Skeletal muscle tissue (tissue), 4 donors: ENCODE measurements around the gene CATSPERE. TPM values are rescaled to one million over a fixed set of nuclear protein-coding genes. Genes with fewer than 3 reads are reported as not detected.
A peak's percentile ranks its signal among the peaks of the same experiment; 100 is the strongest.

ENCODE experiments used
- H3K27ac ChIP-seq: one replicate; pipeline ENCODE4 v1.7.0; 2013; ENCODE audit warnings: mild to moderate bottlenecking, low read depth, low read length, inconsistent platforms
- H3K27me3 ChIP-seq, 3 donors: one replicate each; pipeline ENCODE4 v1.7.0; 2013; ENCODE audit warnings: low read length in 3 of 3; ENCODE audit not compliant: control insufficient read depth in 3 of 3, insufficient read depth in 3 of 3
- H3K36me3 ChIP-seq, 3 donors: one replicate each; pipeline ENCODE4 v1.7.0; 2013; ENCODE audit warnings: low read length in 3 of 3; ENCODE audit not compliant: control insufficient read depth in 3 of 3, insufficient read depth in 3 of 3
- H3K4me1 ChIP-seq, 3 donors: one replicate each; pipeline ENCODE4 v1.7.0; 2013; ENCODE audit warnings: low read length in 3 of 3, mild to moderate bottlenecking in 3 of 3; ENCODE audit not compliant: control insufficient read depth in 3 of 3, insufficient read depth in 3 of 3
- H3K4me3 ChIP-seq, 3 donors: one replicate each; pipeline ENCODE4 v1.7.0; 2013; ENCODE audit warnings: low read length in 3 of 3
- H3K9ac ChIP-seq, 3 donors: one replicate each; pipeline ENCODE4 v1.7.0; 2013; ENCODE audit warnings: low read length in 3 of 3, mild to moderate bottlenecking in 3 of 3, moderate library complexity in 2 of 3, low read depth in 1 of 3
- H3K9me3 ChIP-seq, 3 donors: one replicate each; pipeline ENCODE4 v1.7.0; 2013; ENCODE audit warnings: low read length in 3 of 3; ENCODE audit not compliant: control insufficient read depth in 3 of 3
- total RNA-seq: library from RNA; depleted of rRNA; stranded (reverse); fragments of >200 nt; gene quantifications from one replicate; pipeline ENCODE4 v1.2.3, GENCODE V29; 2014
- donor health status: Osteomylitis.

CATSPERE gene
- total RNA-seq, 1 donor from 2014 or later: 3.1 TPM

- H3K4me3 ChIP-seq: no peak overlapping the region
- H3K36me3 ChIP-seq: no peaks in the 10 kb centered on the region
- no peak overlapping the region for H3K9ac ChIP-seq
- H3K4me1 ChIP-seq: no peaks in the 10 kb centered on the region
- H3K27ac ChIP-seq: no peak overlapping the region
- H3K9me3 ChIP-seq: no peaks in the 10 kb centered on the region
- H3K27me3 ChIP-seq: no peaks in the 10 kb centered on the region
Observed at GRCh38 chr1:244642988-244643387, 181.9 kb downstream of the CATSPERE start.

GRCh38 chr1:244645414-244645813 is 184.3 kb downstream of the CATSPERE start:
- no peaks in the 10 kb centered on the region for H3K27me3 ChIP-seq
- H3K4me3 ChIP-seq: no peak overlapping the region
- H3K9me3 ChIP-seq: no peaks in the 10 kb centered on the region
- no peaks in the 10 kb centered on the region for H3K36me3 ChIP-seq
- no peaks in the 10 kb centered on the region for H3K4me1 ChIP-seq
- H3K27ac ChIP-seq: no peak overlapping the region
- H3K9ac ChIP-seq: no peak overlapping the region

DNA sequence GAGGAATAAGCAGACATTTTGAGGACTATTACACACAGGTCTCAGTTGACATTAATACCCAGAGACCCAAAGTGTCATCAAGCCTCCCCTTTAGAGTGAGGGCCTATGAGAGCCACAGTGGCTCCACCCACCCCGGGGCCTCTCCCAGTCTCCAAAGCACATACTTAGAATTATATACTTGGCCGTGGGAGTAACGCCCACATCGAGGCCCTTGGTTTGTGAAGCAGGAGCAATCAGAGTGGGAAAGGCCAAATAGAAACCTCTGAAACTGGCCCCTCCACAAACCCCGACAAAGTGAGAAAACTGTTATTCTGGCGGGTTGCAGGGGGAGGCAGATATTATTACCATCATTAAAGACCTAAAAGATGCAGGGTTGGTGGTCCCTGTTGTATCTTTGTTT is 184.8 kb downstream of the CATSPERE start:
- H3K4me1 ChIP-seq: no peaks in the 10 kb centered on the region

DNA sequence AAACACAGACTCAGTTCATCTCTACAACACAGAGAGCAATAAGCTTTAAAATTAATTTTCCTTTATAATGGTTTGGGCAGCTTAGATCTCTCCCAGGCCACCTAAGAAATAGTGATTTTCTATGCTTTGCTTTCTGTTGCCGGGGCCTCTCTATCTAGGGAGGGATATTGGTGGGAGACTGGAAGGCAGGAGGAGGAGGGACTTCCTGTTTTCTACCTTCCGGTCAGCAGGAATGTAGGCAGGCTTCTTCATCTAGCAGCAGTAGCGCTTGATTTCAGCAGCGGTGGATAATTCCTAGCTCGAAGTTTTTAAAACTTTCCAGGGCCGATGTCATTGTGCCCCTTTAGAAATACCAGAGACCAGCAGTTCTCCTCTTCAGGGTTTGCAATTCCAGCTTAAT is 186.7 kb downstream of the CATSPERE start:
- Histone ChIP-seq H3K36me3 (no peaks in the 10 kb centered on the region), H3K4me1 (peaks cover 3 to 7% (median 7%) of the 10 kb centered on the region in 3 donors), H3K27ac (no peak overlapping the region), H3K4me3 (no peak overlapping the region), H3K27me3 (no peaks in the 10 kb centered on the region), H3K9me3 (no peaks in the 10 kb centered on the region), H3K9ac (no peak overlapping the region)

More for the DNA sequence above, 184.8 kb downstream of the CATSPERE start:
- H3K27ac ChIP-seq: no peak overlapping the region
- no peaks in the 10 kb centered on the region for H3K9me3 ChIP-seq
- H3K4me3 ChIP-seq: no peak overlapping the region
- H3K36me3 ChIP-seq: no peaks in the 10 kb centered on the region
- no peaks in the 10 kb centered on the region for H3K27me3 ChIP-seq
- no peak overlapping the region for H3K9ac ChIP-seq

GRCh38 chr1:244651956-244652622 is 191.0 kb downstream of the CATSPERE start:
- Histone ChIP-seq H3K9me3 (no peaks in the 10 kb centered on the region), H3K27me3 (no peaks in the 10 kb centered on the region), H3K4me1 (peaks cover 10 to 29% (median 25%) of the 10 kb centered on the region in 3 donors), H3K4me3 (peak overlapping the region; percentile 82 to 89 (median 84)), H3K27ac (peak overlapping the region; percentile 56), H3K36me3 (no peaks in the 10 kb centered on the region), H3K9ac (peak overlapping the region; percentile 59 to 81 (median 63))

DNA sequence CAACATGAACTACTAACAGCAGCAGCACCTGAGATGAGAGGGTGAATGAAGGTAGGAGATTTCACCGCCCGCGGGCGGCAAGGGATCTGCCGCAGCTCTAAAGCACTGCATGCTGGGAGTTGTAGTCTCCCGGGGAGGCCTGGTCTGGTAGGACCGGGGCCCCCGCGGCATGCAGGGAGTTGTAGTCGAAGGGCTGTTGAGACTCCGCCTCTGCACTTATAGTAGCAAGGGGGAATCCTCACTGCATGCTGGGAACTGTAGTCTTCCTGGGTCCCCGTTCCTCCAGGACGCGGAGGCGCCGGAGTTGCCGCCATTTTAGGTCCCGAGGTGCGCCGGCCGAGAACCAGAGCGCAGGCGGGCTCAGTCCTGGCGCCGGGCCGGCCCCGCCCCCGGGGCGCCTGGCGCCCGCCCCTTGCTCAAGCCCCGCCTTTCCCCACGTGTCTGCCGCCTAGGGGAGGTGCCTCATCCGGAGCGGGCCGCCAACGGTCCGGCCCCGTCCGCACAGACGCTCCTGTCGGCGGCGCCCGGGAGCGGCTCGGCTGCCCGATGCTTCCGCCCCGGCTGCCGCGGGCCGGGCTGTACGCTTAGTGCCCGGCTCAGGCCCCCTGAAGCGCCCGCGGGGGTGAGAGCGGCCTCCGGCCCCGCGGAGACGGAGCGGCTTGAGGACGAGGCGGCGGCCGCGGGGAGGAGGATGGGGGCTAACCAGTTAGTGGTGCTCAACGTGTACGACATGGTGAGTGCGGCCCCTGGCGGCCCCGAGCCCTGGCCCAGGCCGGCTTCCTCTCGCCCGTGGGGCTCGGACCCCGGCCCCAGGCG is 191.8 kb downstream of the CATSPERE start, which contains the start of gene DESI2:
Gene DESI2, plus strand, starts transcription at position 504 of the 816 bp plus-strand sequence. Its CDS starts 188 bp downstream, at position 692.
- Histone ChIP-seq H3K4me1 (peaks cover 17 to 34% (median 29%) of the 10 kb centered on the region in 3 donors), H3K9ac (peak within 1 kb of the TSS; percentile 88 to 93 (median 90)), H3K27ac (peak within 1 kb of the TSS; percentile 89), H3K4me3 (peak within 1 kb of the TSS; percentile 85 to 89 (median 87)), H3K36me3 (no peaks in the 10 kb centered on the region), H3K9me3 (no peaks in the 10 kb centered on the region), H3K27me3 (no peaks in the 10 kb centered on the region)

DNA sequence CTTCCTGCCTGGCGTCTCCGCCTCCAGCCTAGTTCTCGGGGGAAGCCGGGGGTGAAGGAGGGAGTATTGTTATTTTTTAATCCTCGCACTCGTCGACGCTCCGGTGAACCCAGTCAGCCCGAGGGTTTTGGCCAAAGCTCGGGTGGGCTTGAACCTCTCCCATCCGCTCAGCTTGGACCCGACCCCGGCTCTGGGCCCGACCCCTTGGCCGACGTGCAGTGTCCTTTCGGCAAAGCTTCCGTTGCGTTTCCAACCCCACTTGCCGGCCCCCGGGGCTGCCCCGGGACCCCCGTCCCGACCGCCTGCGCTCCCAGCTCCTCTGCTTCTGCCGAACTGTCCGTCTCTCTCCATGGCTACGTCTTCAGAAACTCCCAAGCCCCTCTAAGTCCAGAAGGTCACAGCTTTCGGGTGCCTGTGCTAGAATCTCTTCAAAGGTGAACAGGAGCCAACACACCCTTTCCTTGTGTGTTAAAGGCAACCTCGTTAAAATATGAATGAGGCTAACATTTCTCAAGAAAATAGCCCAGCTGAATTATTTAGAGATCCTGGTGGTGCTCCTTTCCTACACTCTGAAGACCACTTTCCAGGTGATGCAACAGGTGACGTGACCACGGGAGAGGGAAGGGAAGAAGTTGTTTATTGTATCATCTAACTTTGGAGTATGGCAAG is 192.5 kb downstream of the CATSPERE start:
- H3K4me1 ChIP-seq: peaks cover 21 to 38% (median 30%) of the 10 kb centered on the region in 3 donors
- H3K27ac ChIP-seq: peak overlapping the region; percentile 89
- H3K9me3 ChIP-seq: no peaks in the 10 kb centered on the region
- no peaks in the 10 kb centered on the region for H3K36me3 ChIP-seq
- peak overlapping the region; percentile 74 to 87 (median 85) for H3K4me3 ChIP-seq
- no peaks in the 10 kb centered on the region for H3K27me3 ChIP-seq
- peak overlapping the region; percentile 88 to 93 (median 90) for H3K9ac ChIP-seq

DNA sequence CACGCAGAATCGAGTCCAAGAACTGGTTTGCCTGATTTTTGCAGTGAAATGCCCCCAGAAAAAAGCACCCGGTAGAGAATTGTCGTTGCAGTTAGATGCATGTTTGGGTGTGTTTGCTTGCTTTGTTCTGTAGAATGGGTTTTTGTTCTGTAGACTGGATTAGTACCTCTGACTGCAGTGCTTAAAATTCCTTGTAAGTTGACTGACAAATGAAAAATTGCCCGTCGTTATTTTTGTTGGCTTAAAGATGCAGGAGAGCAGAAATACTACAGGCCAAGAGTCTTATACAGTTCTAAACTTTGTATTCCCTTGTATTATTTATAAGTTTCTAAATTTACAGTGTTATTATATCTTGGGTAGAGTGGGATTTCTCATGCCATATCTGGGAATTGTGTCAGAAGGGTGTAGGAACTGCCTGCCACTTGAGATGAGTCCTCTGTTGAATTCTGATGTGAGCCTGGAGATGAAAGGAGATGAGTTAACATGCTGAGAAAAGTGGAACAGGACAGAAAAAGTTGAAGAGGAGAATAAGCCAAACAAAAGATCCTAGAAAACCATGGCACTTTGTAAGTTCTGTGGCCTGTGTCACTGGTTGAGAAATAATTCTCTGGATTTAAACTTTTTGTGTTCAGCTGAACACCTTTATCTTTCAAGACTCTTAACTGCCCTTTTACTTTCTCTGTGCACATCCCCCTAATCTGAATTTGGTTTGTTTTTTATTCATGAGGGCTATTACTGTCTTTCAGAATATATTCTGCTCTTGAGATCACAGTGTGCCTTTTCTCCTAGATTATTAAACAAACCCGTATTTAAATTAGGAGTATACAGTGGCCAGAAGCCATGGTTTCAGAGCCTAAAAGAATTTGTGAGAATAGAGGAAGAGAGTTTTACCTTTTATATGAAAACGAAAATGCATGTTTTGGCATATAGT is 193.3 kb downstream of the CATSPERE start:
- Histone ChIP-seq H3K4me3 (peak overlapping the region; percentile 74 to 87 (median 85)), H3K27me3 (no peaks in the 10 kb centered on the region), H3K27ac (peak overlapping the region; percentile 89), H3K4me1 (peaks cover 21 to 42% (median 30%) of the 10 kb centered on the region in 3 donors), H3K9me3 (no peaks in the 10 kb centered on the region), H3K36me3 (no peaks in the 10 kb centered on the region), H3K9ac (peak overlapping the region; percentile 88 to 93 (median 90))

- Histone ChIP-seq H3K9ac (no peak overlapping the region), H3K27ac (no peak overlapping the region), H3K4me3 (no peak overlapping the region), H3K9me3 (no peaks in the 10 kb centered on the region), H3K36me3 (no peaks in the 10 kb centered on the region), H3K4me1 (peaks cover 21 to 45% (median 32%) of the 10 kb centered on the region in 3 donors), H3K27me3 (no peaks in the 10 kb centered on the region)
Observed at GRCh38 chr1:244655186-244655585, 194.1 kb downstream of the CATSPERE start.
